ENCODE results near the gene AP4S1.

The AP4S1 gene

DNA sequence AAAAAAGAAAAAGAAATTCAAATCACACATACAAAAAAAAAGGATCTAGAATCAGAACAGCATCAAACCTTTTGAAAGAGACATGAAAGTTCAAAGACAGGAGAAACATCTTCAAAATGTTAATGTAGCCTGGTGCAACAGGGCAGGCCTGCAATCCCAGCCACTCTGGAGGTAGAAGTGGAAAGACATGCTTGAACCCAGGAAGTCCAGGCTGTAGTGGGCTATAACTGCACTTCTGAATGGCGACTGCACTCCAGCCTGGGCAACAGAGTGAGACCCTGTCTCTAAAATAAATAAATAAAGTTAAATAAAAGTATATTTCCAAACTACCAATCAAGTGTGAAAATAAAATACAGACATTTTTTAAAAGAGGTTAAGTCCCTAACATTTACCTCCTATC, 18.7 kb upstream of the AP4S1 start:
- FAIRE-seq (no peak), DNase-seq (ENCODE audit: insufficient read length, low spot score) (no peak)
- TF ChIP-seq, protein P1, sequence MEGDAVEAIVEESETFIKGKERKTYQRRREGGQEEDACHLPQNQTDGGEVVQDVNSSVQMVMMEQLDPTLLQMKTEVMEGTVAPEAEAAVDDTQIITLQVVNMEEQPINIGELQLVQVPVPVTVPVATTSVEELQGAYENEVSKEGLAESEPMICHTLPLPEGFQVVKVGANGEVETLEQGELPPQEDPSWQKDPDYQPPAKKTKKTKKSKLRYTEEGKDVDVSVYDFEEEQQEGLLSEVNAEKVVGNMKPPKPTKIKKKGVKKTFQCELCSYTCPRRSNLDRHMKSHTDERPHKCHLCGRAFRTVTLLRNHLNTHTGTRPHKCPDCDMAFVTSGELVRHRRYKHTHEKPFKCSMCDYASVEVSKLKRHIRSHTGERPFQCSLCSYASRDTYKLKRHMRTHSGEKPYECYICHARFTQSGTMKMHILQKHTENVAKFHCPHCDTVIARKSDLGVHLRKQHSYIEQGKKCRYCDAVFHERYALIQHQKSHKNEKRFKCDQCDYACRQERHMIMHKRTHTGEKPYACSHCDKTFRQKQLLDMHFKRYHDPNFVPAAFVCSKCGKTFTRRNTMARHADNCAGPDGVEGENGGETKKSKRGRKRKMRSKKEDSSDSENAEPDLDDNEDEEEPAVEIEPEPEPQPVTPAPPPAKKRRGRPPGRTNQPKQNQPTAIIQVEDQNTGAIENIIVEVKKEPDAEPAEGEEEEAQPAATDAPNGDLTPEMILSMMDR (IDR thresholded peaks at IDR 0.05; ENCODE audit: insufficient read depth, missing control alignments), result no peak

DNA sequence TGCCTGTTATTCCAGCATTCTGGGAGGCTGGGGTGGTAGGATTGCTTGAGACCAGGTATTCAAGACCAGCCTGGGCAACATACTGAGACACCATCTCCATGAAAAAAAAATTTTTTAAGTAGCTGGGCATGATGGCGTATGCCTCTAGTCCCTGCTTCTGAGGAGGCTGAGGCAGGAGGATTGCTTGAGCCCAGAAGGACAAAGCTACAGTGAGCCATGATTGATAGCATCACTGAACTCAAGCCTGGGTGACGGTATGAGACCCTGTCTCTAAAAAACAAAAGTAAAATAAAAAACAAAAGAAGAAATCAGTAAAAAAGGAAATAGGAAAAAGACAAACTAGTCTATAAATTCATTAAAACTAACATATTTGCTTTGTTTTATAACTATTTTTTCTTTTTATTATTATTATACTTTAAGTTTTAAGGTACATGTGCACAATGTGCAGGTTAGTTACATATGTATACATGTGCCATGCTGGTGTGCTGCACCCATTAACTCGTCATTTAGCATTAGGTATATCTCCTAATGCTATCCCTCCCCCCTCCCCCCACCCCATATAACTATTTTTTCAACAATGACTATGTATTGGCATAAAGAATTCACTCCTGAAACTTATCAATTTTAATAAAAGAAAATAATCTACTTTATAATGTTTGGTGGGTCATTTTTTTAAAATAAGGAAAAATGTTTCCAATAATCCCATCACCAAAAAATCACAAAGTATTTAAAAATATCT, 15.4 kb upstream of the AP4S1 start:
- DNase-seq (ENCODE audit: insufficient read length, low spot score) (no peak), FAIRE-seq (no peak)
- TF ChIP-seq, protein P1 (IDR thresholded peaks at IDR 0.05; ENCODE audit: insufficient read depth, missing control alignments), result no peak

DNA sequence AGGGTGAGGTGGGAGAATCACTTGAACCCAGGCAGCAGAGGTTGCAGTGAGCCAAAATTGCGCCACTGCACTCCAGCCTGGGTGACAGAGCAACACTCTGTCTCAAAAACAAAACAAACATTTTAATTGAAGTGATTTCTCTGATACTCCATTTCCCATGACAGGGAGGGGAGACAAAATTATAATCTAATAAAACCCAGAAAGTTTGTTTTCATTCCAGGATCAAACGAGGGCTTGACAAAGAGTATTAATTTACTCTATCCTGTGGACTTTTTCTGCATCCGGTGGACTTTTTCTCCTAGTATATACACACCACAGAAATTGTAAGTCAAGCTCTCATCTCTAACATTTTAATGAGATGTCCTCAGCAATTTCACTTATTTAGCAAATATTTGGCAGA, 14.5 kb upstream of the AP4S1 start:
- FAIRE-seq (no peak), DNase-seq (ENCODE audit: insufficient read length, low spot score) (no peak)
- TF ChIP-seq, protein P1 (IDR thresholded peaks at IDR 0.05; ENCODE audit: insufficient read depth, missing control alignments), result no peak

DNA sequence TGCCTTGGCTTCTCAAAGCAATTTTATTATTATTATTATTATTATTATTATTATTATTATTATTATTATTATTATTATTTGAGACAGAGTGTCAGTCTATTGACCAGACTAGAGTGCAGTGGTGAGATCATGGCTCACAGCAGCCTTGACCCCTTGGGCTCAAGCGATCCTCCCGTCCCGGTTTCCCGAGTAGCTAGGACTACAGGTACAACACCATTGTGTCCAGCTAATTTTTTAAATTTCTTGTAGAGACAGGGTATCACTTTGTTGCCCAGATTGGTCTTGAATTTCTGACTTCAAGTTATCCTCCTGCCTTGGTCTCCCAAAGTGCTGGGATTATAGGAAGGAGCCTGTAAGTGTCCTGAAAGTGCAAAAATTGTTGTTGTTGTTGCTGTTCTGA, 11.6 kb upstream of the AP4S1 start:
- DNase-seq (ENCODE audit: insufficient read length, low spot score) (no peak), FAIRE-seq (no peak)
- TF ChIP-seq, protein P1 (IDR thresholded peaks at IDR 0.05; ENCODE audit: insufficient read depth, missing control alignments), result no peak

DNA sequence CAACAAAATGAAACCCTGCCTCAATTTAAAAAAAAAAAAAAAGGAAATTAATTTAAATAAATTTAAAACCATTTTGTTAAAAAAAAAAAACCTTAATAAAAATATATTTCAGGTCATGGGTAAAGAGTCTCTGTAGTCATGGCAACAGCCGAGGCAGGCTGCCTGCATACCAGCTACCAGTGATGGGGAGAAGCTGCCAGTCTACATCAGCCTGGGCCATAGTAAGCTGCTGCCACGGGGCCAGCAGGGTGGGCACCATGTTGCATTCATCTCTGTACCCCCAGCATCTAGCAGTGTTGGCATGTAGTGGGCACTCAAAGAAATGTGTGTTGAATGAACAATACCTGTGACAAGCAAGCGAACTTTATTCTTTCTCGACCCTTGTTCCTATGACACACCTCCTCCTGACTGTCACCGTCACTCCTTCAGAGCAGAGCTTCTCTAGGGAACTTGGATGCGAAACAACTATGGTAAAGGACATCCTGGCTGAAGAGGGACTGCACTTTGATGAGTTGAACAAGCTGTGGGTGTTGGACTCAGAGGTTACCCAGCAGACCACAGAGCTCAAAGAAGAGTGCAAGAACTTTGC, 7.3 kb upstream of the AP4S1 start:
- FAIRE-seq (no peak), DNase-seq (ENCODE audit: insufficient read length, low spot score) (no peak)
- TF ChIP-seq, protein P1 (IDR thresholded peaks at IDR 0.05; ENCODE audit: insufficient read depth, missing control alignments), result no peak

DNA sequence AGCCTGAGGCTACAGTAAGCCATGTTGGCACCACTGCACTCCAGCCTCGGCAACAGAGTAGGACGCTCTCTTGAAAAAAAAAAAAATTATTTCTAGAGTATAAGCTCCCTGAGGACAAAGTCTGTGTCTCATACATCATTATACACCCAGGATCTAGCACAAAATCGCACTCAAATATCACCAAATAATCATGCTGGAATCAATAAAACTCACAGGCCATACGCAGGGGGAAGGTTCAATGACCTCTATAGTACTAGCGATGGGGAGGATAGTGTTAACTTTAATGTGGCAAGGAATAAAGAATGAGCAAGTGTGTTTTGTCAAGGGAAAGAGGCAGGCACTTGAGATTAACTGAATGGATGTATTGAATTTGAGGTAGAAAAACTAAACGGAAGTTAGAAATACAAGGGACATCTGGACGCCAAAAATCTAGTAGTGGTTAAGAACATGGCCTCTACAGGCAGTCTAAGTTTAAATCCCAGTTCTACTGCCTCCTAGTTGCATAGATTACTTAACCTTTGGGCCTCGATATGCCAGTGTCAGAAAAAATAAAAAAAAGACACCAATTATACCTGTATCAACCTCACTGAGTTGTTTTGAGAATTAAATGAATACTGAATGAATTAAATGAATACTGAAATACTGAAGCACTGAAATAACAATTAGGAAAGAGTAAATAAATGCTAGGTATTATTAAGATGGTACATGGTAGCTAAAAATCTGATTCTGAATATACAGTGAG, 4.4 kb upstream of the AP4S1 start:
- TF ChIP-seq, protein P1 (IDR thresholded peaks at IDR 0.05; ENCODE audit: insufficient read depth, missing control alignments), result no peak
- FAIRE-seq (no peak), DNase-seq (ENCODE audit: insufficient read length, low spot score) (no peak)

DNA sequence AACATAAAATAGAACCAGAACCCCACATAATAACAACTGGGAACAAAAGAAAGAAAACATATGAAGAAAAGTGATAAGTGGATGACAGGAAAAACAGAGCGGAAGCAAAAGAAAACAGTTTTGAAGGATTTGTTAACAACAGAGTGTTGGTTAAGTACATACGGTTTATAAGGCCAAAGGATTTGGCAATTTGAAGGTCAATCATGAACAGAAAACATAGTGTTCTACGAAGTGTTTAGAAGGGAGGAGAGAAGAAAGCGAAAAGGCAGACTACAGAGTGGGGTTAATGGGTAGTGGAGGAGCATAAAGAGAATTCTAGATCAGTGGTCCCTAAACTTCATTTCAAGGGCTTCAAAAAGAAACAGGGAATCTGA, 3.9 kb upstream of the AP4S1 start:
- TF ChIP-seq, protein P1 (IDR thresholded peaks at IDR 0.05; ENCODE audit: insufficient read depth, missing control alignments), result no peak
- DNase-seq (ENCODE audit: insufficient read length, low spot score) (no peak), FAIRE-seq (no peak)

Measured in D721Med (cell line).